Duodenal mucosa (tissue), 2 donors: ENCODE data around the gene CHRNA5.

Experiments
- H3K27ac ChIP-seq: one replicate; pipeline ENCODE4 v1.7.0; 2013; ENCODE audit warnings: low read depth, low read length
- H3K27me3 ChIP-seq, 2 donors: one replicate each; pipeline ENCODE4 v1.7.0; 2013; ENCODE audit warnings: low read length in 2 of 2, control low read depth in 1 of 2; ENCODE audit not compliant: insufficient read depth in 2 of 2, control insufficient read depth in 1 of 2
- H3K36me3 ChIP-seq, 2 donors: one replicate each; pipeline ENCODE4 v1.7.0; 2013; ENCODE audit warnings: low read length in 2 of 2, control low read depth in 1 of 2; ENCODE audit not compliant: insufficient read depth in 2 of 2, control insufficient read depth in 1 of 2
- H3K4me1 ChIP-seq, 2 donors: one replicate each; pipeline ENCODE4 v1.7.0; 2013; ENCODE audit warnings: low read length in 2 of 2, control low read depth in 1 of 2; ENCODE audit not compliant: insufficient read depth in 2 of 2, control insufficient read depth in 1 of 2
- H3K4me3 ChIP-seq, 2 donors: one replicate each; pipeline ENCODE4 v1.7.0; 2013; ENCODE audit warnings: low read length in 2 of 2, low read depth in 1 of 2
- H3K9ac ChIP-seq, 2 donors: one replicate each; pipeline ENCODE4 v1.7.0; 2013; ENCODE audit warnings: low read length in 2 of 2, low read depth in 1 of 2
- H3K9me3 ChIP-seq, 2 donors: one replicate each; pipeline ENCODE4 v1.7.0; 2013; ENCODE audit warnings: low read length in 2 of 2, control low read depth in 1 of 2; ENCODE audit not compliant: control insufficient read depth in 1 of 2

Gene CHRNA5

DNA sequence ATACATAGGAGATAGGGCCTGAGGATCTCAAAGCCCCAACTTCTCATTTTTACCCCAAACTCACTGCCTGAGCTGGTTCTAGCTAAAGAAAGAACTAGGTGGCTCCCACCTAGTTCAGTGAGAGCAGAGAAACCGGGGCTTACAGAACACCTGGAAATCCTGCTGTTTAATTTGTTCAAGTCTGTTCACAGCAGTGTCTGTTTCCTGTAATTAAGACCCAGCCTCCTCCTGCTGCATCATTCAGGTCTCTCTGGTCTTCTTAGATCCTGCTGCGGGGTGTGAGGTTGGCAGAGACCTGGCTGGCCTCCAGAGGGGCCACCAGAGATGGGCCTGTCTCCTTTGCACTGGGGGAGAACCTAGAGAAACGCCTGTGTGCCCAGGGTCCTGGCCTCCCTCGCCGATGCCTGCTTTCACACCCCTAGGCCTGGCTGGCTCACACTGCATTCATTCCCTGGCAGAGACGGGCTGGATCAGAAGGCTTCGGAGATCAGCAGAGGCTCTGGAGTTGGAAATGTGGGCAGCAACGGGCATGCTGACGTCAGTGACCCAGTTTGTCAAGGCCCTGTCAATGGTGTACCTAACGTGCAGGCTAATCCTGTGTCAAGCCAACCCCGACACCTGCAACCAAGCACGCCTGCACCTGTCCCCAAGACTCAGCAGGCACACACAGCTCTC, 60.4 kb downstream of the CHRNA5 start:
- Histone ChIP-seq H3K4me3 (no peak overlapping the region), H3K9me3 (no peaks in the 10 kb centered on the region), H3K4me1 (no peaks in the 10 kb centered on the region), H3K27ac (no peak overlapping the region), H3K36me3 (no peaks in the 10 kb centered on the region), H3K9ac (no peak overlapping the region), H3K27me3 (peaks cover 24% of the 10 kb centered on the region in 2 donors)

DNA sequence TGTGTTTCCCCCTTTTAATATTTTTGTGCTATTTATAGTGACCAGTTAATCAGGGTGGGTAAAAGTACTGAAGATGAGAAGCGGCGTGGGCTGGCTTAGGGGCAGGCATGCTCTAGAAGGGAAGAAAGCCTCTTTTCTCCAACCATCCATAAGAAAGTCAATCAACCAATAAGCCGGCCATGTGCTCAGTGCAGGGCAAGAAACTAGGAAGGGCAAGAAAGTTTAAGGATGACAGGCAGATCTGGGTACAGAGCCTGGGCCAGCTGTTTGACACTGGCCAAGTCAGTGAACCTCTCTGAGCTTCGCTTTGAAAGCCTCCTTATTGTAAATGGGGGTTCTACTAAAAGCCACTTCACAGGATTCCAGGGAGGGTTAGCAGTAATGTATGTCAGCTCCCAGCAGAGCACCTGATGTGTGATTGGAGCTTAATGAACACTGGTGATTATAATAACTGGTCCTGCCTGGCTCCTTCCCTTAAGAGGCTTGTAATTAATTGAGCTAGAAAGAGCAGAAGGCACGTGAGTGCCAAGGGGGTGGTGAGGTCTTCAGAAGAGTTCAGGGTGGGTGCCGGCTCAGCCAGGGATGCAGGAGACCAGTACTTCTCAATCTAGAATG, 61.2 kb downstream of the CHRNA5 start:
- no peaks in the 10 kb centered on the region for H3K4me1 ChIP-seq
- peaks cover 20 to 21% of the 10 kb centered on the region in 2 donors for H3K27me3 ChIP-seq
- no peak overlapping the region for H3K27ac ChIP-seq

DNA sequence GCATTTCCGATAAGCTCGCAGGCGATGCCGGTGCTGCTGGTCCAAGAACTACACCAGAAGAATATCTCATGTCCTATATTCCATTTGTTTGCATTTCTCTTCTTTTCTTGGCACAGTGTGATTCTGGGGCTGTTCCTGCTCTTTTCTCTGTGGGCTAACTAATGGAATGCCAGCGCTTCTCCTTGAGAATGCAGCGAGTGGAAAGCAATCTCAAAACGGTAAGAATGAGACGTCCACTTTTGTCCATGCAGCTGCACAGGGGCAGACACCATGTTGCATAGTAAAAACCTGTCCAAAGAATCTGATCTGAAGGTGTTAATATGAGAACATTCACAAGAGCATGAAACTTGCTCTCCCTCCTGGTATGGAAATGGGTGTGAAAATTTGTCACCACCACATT, 62.0 kb downstream of the CHRNA5 start:
- Histone ChIP-seq H3K27ac (no peak overlapping the region), H3K36me3 (no peaks in the 10 kb centered on the region), H3K4me1 (no peaks in the 10 kb centered on the region), H3K9me3 (no peaks in the 10 kb centered on the region), H3K27me3 (peaks cover 12 to 13% of the 10 kb centered on the region in 2 donors), H3K9ac (no peak overlapping the region), H3K4me3 (no peak overlapping the region)

More for the DNA sequence above, 61.2 kb downstream of the CHRNA5 start:
- H3K9ac ChIP-seq: no peak overlapping the region
- no peaks in the 10 kb centered on the region for H3K9me3 ChIP-seq
- no peaks in the 10 kb centered on the region for H3K36me3 ChIP-seq
- no peak overlapping the region for H3K4me3 ChIP-seq

DNA sequence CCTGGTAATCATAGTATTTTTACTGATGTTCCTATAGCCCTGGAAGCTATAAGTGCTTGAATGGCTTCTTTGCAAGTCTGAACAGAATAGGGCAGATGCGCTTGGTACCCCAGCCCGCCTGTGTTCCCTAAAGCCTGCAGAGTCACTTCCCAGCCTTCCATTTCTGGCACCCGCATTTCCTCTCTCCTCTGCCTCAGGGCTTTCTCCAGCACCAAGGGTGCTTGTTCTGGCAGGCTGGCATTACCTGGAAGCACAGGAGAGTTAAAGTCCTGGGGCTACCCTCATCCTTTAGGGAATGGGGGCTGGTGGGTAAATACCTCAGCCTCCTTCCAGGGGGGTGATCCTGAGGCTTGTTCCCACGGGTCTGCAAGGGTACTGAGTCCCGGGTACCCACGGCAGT, 62.9 kb downstream of the CHRNA5 start:
- Histone ChIP-seq H3K9me3 (no peaks in the 10 kb centered on the region), H3K4me3 (no peak overlapping the region), H3K27ac (no peak overlapping the region), H3K27me3 (peaks cover 10 to 15% of the 10 kb centered on the region in 2 donors), H3K36me3 (no peaks in the 10 kb centered on the region), H3K4me1 (no peaks in the 10 kb centered on the region), H3K9ac (no peak overlapping the region)

DNA sequence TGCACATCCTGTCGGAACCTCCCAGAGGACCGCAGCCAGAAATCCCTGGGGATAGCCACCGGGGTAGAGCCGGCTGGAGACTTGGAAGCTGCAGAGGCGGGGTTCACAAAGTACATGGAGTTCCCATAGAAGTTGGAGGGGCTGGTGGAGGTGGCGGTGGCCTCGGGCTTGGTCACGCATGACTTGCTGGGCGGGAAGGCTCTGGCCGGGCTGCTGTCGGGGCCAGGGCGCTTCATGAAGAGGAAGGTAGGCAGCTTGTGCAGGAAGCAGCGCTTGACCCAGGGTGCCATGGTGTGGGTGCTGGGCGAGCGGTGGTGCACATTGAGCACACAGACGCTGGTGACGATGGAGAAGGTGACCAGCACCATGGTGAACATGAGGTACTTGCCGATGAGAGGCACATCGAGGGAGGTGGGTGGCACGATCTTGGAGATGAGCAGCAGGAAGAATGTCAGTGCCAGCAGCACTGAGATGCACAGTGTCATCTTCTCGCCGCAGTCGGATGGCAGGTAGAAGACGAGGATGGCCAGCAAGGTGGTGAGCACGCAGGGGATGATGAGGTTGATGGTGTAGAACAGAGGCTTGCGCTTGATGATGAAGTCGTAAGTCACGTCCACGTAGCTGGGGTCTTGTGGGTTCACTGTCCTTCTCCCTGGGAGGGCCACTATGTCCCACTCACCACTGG, 63.9 kb downstream of the CHRNA5 start:
- peaks cover 10 to 15% of the 10 kb centered on the region in 2 donors for H3K27me3 ChIP-seq
- no peaks in the 10 kb centered on the region for H3K36me3 ChIP-seq
- no peak overlapping the region for H3K27ac ChIP-seq
- no peaks in the 10 kb centered on the region for H3K4me1 ChIP-seq
- no peak overlapping the region for H3K4me3 ChIP-seq
- no peaks in the 10 kb centered on the region for H3K9me3 ChIP-seq
- H3K9ac ChIP-seq: no peak overlapping the region

DNA sequence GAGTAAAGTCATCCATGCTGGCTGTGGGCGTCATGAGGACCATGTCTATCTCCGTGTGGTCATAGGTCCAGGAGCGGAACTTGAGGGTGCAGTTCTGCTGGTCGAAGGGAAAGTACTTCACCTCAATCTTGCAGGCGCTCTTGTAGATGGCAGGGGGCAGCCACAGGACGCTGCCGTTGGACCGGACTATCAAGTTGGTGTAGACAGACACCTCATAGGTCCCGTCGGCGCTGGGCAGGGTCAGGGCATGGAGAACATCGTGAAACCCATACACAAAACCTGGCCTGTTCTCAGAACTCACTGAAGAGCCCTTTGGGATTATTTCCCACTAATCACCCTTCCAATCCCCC, 64.4 kb downstream of the CHRNA5 start:
- H3K9me3 ChIP-seq: no peaks in the 10 kb centered on the region
- no peak overlapping the region for H3K4me3 ChIP-seq
- H3K27ac ChIP-seq: no peak overlapping the region
- no peaks in the 10 kb centered on the region for H3K4me1 ChIP-seq
- peaks cover 10 to 15% of the 10 kb centered on the region in 2 donors for H3K27me3 ChIP-seq
- no peak overlapping the region for H3K9ac ChIP-seq
- no peaks in the 10 kb centered on the region for H3K36me3 ChIP-seq

DNA sequence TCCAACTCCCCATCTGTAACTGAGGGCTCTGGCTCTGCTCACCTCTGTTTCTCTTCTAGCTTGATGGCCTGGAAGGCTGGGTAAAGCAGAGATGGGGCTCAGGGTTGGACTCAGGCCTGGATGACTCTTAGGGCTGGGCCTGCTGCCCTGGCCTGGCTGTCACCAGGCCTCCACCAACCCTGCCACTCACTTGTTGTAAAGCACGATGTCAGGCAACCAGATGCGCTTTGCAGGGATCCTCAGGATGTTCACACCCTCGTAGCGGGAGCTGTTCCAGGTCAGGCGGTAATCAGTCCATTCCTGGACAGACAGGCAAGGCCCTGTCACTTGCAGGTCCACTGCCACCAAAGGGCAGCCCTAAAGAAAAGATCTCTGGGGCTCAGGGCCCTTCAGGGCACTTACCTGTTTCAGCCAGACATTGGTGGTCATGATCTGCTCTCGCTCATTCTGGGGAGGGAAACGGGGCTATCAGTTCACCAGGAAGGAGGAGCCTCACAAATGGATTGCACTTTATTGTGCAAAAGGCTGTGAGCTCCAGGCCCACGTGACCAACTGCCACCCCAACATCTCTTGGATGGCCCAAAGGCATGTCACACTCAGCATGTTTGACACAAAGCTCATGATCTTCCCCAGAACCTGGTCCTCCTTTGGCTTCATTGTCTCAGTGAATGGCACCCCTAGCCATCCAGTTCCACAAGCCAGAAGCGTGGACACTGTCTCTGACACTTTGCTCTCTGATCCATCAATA, 65.7 kb downstream of the CHRNA5 start:
- H3K4me3 ChIP-seq: no peak overlapping the region
- no peak overlapping the region for H3K9ac ChIP-seq
- H3K27ac ChIP-seq: no peak overlapping the region
- no peaks in the 10 kb centered on the region for H3K36me3 ChIP-seq
- peaks cover 7 to 15% of the 10 kb centered on the region in 2 donors for H3K27me3 ChIP-seq
- H3K9me3 ChIP-seq: no peaks in the 10 kb centered on the region
- no peaks in the 10 kb centered on the region for H3K4me1 ChIP-seq

DNA sequence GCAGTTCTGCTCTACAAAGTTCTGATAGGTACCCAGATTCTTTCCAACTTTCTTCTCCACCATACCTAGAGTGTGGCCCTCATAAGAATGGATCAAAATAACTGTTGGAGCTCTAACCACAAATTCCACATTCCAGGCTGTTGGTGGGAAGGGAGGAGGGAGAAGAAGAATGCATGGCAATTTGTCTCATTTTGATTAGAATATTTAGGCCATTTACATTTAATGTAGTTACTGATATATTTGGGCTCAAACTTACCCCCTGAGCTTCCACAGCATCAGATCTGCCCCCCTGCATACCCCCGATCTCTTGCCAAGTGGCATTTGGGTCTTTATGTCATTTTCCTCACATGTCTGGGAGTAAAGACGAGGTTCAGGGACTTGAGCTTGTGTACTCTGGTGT, 68.0 kb downstream of the CHRNA5 start:
- Histone ChIP-seq H3K36me3 (no peaks in the 10 kb centered on the region), H3K27ac (no peak overlapping the region), H3K9ac (no peak overlapping the region), H3K4me3 (no peak overlapping the region), H3K4me1 (no peaks in the 10 kb centered on the region), H3K27me3 (peaks cover 4 to 7% of the 10 kb centered on the region in 2 donors), H3K9me3 (no peaks in the 10 kb centered on the region)

DNA sequence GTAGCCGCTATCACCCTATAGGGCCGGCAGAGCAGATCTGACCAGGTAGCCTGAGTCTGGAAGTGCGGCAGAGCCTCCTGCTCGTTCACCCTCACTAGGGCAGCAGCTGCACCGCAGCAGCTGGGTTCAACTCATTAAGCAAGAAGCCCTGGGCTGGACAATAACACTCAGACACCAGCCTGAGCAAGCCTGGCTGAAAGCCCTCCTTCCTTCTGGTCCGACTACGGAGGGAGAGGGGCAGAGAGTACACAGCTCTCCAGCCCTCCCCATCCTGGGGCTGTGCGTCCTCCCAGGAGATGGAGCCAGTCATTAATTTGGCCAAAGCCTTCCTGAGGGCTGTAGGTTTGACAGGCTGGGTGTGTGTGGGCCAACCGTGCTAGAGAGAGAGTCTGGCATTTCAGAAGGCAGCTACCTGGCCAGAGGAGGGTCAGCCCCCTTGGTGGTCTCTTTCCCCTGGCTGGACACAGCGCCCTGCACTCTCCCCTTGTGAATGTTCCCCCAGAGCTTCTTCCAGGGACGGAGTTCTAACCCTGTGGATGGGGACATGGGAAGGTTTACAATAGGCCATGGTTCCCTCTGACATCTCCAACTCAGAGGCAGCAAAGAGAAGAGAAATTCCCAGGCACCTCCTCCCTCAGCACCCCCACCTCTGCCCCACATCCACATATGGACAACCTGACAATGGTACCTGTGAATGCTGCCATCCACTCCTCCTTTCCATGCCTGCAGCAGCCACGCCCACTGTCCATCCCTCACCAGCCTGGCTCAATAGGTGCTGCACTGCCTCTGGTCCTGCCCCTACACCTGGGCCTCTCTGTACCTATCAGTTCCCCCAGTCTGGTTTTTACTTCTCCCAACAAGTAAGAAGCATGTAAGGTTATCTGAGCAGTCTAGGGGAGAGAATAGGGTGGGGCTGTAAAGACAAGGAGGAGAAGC, 69.2 kb downstream of the CHRNA5 start:
- peaks cover 2 to 4% of the 10 kb centered on the region in 2 donors for H3K27me3 ChIP-seq
- H3K4me3 ChIP-seq: no peak overlapping the region
- H3K36me3 ChIP-seq: no peaks in the 10 kb centered on the region
- H3K9ac ChIP-seq: no peak overlapping the region
- no peaks in the 10 kb centered on the region for H3K4me1 ChIP-seq
- H3K9me3 ChIP-seq: no peaks in the 10 kb centered on the region
- no peak overlapping the region for H3K27ac ChIP-seq
